HG02642 (cell line): ENCODE measurements around the gene OPN4.

Experiments used
- ATAC-seq: cut with Tn5 transposase; IDR thresholded peaks from one replicate; pipeline ENCODE4 v1.9.1; 2021; ENCODE audit warnings: mild to moderate bottlenecking; ENCODE audit not compliant: unreplicated experiment, poor library complexity

The OPN4 gene

GRCh38 chr10:86661161-86662025 lies 7.0 kb downstream of the OPN4 start:
- no peak for ATAC-seq

GRCh38 chr10:86662186-86663045 lies 8.1 kb downstream of the OPN4 start:
- no peak for ATAC-seq

GRCh38 chr10:86663046-86663345 lies 8.6 kb downstream of the OPN4 start:
- ATAC-seq, result no peak

- no peak for ATAC-seq
Measured at GRCh38 chr10:86663576-86664339, 9.4 kb downstream of the OPN4 start.

GRCh38 chr10:86664341-86665217 lies 10.2 kb downstream of the OPN4 start:
- no peak for ATAC-seq

- ATAC-seq, result no peak
Measured at GRCh38 chr10:86665218-86665607, 10.9 kb downstream of the OPN4 start.

- no peak for ATAC-seq
Measured at GRCh38 chr10:86665868-86666267, 11.5 kb downstream of the OPN4 start.

GRCh38 chr10:86666538-86666937 lies 12.2 kb downstream of the OPN4 start:
- no peak for ATAC-seq

- ATAC-seq, result no peak
Measured at GRCh38 chr10:86667421-86668181, 13.3 kb downstream of the OPN4 start.

GRCh38 chr10:86668297-86669165 lies 14.2 kb downstream of the OPN4 start, which contains the start of gene LDB3:
Gene LDB3, plus strand, starts transcription at chr10:86668511. Its CDS starts 181 bp downstream, at chr10:86668692.
- peak; percentile 42 for ATAC-seq

- no peak for ATAC-seq
Measured at GRCh38 chr10:86670290-86670811, 16.0 kb downstream of the OPN4 start.

- ATAC-seq, result no peak
Measured at GRCh38 chr10:86670876-86671275, 16.5 kb downstream of the OPN4 start.

GRCh38 chr10:86671419-86671818 lies 17.1 kb downstream of the OPN4 start:
- no peak for ATAC-seq

- no peak for ATAC-seq
Measured at GRCh38 chr10:86671985-86672710, 17.8 kb downstream of the OPN4 start.

- ATAC-seq, result no peak
Measured at GRCh38 chr10:86673216-86673826, 19.0 kb downstream of the OPN4 start.

- no peak for ATAC-seq
Measured at GRCh38 chr10:86673827-86674581, 19.7 kb downstream of the OPN4 start.
